HG03064 (cell line): Measurements from ENCODE around the gene ATP10A.

Source experiments
- ATAC-seq: cut with Tn5 transposase; IDR thresholded peaks from one replicate; pipeline ENCODE4 v1.9.1; 2021; ENCODE audit warnings: low read depth; ENCODE audit not compliant: unreplicated experiment

ATP10A gene

GRCh38 chr15:25797936-25798901 lies 64.9 kb downstream of the ATP10A start:
- no peak for ATAC-seq

- no peak for ATAC-seq
These were observed 65.6 kb downstream of the ATP10A start for GRCh38 chr15:25797511-25797935.

GRCh38 chr15:25797035-25797434 lies 66.1 kb downstream of the ATP10A start:
- ATAC-seq = no peak

- no peak for ATAC-seq
These were observed 66.7 kb downstream of the ATP10A start for GRCh38 chr15:25796395-25796794.

- ATAC-seq = no peak
These were observed 67.4 kb downstream of the ATP10A start for GRCh38 chr15:25795712-25796111.

GRCh38 chr15:25795061-25795460 lies 68.1 kb downstream of the ATP10A start:
- no peak for ATAC-seq

GRCh38 chr15:25793354-25794050 lies 69.6 kb downstream of the ATP10A start:
- ATAC-seq = peak; percentile 58

GRCh38 chr15:25792128-25792527 lies 71.0 kb downstream of the ATP10A start:
- ATAC-seq = no peak

GRCh38 chr15:25790000-25790660 lies 73.0 kb downstream of the ATP10A start:
- ATAC-seq = no peak

GRCh38 chr15:25789616-25789999 lies 73.5 kb downstream of the ATP10A start:
- no peak for ATAC-seq

- no peak for ATAC-seq
These were observed 73.9 kb downstream of the ATP10A start for GRCh38 chr15:25789211-25789610.

GRCh38 chr15:25787855-25788520 lies 75.1 kb downstream of the ATP10A start:
- no peak for ATAC-seq

- ATAC-seq = no peak
These were observed 75.7 kb downstream of the ATP10A start for GRCh38 chr15:25787381-25787780.

- no peak for ATAC-seq
These were observed 77.1 kb downstream of the ATP10A start for GRCh38 chr15:25786040-25786439.

GRCh38 chr15:25785641-25786025 lies 77.5 kb downstream of the ATP10A start:
- ATAC-seq = no peak

GRCh38 chr15:25784876-25785640 lies 78.1 kb downstream of the ATP10A start:
- ATAC-seq = no peak

- ATAC-seq = no peak
These were observed 79.3 kb downstream of the ATP10A start for GRCh38 chr15:25783607-25784540.

- ATAC-seq = no peak
These were observed 80.0 kb downstream of the ATP10A start for GRCh38 chr15:25783134-25783533.
